Endometrial microvascular endothelial cells (primary cell): ENCODE results near the gene NLGN1. TPM values are rescaled to one million over a fixed set of nuclear protein-coding genes. Genes with fewer than 3 reads are reported as not detected.

ENCODE experiments used
- in situ Hi-C: cut with HindIII; loops from 2 replicates; pipeline ENCODE4 v1.10.0; 2017; ENCODE audit warnings: low sequenced_read_pairs, low pct_unique_long_range_greater_than_20kb; ENCODE audit errors: inconsistent ontology term
- total RNA-seq: library from RNA; depleted of rRNA; stranded (reverse); fragments of >200 nt; gene quantifications from one replicate; pipeline ENCODE4 v1.2.3, GENCODE V29; 2015; ENCODE audit errors: inconsistent ontology term

NLGN1 gene
- total RNA-seq, 1 donor from 2014 or later, result 10.3 TPM

DNA sequence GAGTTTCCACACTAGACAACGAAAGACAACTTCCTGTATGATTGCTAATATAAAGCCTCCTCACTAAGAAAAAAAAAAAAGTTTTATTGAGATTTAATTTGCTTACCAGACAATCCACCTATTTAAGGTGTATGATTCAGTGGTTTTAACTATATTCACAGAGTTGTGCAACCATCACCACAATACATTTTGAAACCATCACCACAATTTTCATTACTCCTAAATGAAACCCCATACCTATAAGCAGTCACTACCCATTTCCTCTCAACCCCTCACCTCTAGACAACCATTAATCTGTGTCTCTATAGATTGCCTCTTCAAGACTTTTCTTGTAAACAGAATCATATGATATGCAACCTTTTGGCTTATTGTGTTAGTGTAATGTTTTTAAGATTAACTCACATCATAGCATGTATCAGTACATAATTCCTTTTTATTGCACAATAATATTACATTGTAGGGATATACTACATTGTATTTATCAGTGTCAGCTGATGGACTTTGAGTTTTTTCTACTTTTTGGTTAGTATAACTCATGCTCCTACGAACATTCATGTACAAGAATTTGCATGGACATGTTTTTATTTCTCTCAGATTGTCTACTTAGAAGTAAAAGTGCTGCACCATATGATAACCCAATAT, 339.7 kb downstream of the NLGN1 start:
- in situ Hi-C loops, result no loop called here

DNA sequence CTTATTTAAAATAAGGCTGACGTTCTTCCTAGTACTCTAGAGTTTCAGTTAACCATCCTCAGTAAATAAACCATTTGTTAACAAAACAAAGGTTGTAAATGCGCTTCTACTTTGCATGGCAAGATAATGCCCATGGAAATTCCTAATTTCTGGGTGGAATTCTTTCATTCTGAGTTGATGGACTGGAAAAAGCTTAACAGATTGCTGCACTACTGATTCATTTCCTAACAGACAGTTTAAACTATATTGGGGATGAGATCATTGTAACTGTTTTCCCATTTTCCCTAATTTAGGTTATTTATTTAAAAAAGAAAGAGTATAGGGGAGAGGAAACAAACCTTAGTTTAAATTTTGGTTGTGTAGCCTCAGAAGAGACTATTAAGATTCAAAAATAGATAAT, 342.2 kb downstream of the NLGN1 start:
- in situ Hi-C loops, result no loop called here

DNA sequence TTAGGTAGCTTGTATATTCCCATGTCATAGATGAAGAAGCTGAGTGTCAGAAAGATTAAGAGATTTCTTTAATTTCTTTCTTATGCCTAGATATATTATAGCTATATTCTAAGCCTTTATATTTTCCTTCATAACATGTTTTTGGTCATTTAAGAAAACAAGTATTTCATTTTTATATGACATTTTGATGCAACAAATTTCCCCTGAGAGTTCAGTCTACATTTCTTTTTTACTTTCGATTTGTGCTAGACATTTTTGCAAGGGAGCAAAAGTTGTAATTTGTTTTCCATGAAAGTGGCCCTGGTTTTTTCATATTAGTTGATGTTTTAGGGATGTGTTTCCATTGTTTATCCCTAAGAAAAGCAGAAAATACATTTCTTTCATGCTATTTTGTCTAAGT, 344.9 kb downstream of the NLGN1 start:
- in situ Hi-C loops, result no loop called here

DNA sequence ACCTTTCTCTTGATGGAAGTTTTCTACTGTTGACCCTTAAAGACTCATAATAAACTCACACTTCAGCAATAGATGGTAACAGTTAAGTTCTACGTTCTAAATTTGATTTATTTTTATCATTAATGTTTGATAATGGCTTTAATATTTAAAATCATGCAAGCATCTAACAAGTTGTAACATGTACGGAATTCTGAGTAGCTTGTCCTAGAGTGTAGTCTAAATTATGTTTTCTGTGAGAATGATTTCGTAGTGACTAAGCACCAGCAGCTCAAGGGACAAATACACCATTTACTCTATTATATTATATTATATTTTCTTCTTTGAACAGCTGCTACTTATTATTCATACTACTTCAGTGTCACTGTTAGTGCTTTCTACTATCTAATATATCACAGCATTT, 345.6 kb downstream of the NLGN1 start:
- in situ Hi-C loops, result no loop called here

DNA sequence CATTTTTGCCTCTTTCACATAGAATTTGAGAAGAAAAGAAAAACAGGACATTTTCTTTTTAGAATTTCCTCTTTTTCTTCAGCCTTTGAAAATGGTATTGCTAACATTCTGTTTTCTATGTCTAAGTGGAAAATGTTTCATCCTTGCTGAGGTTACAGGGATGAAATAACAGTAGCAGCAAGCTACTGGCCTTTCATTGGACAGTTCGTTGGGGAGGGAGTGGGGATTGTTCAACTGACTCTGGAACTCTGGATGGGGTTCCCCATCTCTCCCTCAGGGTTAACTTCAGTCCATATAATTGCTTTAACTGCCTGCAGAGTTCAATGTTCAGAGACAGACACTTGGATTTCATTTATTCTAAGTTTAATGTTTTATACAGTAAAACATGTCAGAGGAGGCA, 346.0 kb downstream of the NLGN1 start:
- in situ Hi-C loops, result no loop called here

DNA sequence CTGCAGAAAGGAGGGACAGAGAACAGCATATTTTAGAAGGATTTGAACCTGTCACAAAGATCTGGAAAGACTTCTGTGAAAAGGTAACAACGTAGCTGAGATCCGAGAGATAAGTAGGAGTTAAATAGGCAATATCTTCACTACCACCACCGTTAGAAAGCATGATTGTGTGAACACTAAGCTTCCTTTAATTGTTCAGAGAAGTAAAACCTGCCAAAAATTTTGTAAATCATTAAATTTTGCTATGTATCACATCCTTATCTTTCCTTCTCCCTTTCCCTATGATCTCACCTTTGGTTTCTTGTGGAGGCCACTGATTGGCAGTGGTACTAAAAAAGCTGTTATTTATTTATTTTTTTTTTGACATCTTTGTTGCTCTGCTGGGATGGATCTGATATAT, 346.9 kb downstream of the NLGN1 start:
- in situ Hi-C loops, result no loop called here

DNA sequence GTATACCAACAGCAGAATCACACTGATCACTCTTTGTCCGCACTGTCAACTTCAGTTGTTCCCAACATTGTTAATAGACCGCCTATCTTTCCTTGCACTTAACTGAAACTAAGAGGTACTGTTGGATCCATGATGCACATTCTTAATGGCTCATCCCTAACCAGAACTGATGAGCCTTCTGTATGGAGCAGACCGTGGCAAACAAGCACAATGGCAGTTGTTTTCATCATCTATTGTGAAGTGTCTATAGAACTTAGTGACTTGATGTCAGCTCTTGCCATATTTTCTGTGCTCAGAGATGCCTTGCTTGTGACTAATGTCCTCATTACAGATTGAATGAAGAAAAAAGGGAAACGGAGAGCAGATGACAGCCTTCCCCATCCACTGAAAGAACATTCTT, 347.4 kb downstream of the NLGN1 start:
- in situ Hi-C loops, result no loop called here

DNA sequence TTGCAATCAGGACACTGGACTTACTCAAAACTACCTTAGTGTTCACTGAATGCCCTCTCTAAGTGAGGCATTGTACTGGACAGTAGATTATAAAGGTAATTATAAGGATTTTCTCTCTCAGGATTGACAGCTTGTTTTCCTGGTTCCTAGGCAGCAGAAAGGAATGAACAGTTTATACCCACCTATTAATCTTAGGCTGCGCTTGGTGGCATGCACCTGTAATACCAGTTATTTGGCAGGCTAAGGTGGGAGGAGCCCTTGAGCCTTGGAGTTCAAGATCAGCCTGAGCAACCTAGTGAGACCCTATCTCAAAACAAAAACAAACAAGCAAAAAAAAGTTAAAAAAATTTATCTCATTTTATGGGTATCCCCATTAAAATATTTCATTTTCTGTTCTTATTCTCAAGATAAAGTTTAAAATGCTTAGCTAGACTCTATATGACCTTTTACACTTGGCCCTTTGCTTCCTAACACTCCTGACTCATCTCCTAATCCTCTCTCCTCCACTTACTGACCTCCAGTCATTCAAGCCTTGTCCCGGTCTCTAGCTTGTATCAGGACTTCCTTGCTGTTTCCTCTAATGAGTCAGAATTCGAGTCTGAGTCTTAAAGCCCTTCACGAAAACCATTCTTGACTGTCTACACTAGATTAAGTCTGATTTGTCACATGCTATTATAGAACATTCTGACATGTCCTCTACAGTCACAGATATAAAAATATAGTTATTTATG, 348.6 kb downstream of the NLGN1 start:
- in situ Hi-C loops, result no loop called here

DNA sequence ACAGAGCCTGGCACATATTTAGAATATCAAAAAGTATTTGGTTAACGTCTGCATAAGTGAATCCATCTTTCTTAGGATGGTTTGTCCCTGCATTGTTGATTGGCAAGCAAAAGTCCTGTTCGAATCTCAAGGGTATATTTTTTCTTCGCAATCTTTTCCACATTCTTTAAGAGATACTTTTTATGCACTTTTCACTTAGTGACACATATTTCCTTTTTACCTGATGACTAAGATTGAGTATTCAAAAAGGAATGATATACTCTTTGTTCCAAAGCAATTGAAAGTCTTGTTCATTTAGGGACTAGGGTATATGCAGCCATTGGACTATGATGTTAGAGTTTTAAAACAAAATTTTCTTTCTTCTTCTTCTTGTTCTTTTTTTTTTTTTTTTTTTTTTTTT, 349.9 kb downstream of the NLGN1 start:
- in situ Hi-C loops, result no loop called here

DNA sequence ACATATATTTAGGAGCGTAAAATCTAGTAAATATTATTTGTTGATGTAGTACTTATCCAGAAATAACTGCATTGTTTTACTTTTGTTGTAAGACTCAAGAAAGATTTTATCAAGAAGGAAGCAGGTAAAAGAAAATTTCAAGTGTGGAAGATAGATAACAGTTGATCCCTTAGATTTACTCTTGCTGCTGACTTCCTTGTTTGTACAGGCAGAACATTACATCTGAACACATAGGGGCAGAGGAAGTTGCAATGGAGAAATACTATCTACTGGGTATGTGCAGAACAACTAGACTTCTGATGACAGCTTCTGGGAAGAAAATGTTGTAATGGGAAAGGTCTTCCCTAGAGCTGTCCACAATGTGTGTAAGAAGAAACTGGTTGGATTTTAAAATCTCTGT, 350.6 kb downstream of the NLGN1 start:
- in situ Hi-C loops, result no loop called here

DNA sequence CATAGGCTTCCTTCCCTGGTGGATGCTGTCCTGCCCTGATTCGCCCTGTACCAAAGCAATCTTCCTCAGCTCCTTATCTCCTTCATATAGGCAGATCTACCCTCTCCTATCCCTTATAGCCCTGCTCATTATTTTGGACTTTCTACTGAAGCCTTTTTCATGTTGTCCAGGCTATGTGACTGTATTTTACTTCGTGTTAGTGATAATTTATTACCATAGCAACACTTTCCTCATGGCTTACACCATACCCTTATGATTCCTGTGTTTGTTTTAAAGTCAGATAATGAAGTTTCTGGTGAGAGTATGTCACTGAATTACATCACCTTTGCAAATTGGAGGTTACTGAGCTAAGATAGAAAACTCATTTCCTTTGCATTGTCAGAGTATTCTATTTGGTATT, 352.6 kb downstream of the NLGN1 start:
- in situ Hi-C loops, result no loop called here

DNA sequence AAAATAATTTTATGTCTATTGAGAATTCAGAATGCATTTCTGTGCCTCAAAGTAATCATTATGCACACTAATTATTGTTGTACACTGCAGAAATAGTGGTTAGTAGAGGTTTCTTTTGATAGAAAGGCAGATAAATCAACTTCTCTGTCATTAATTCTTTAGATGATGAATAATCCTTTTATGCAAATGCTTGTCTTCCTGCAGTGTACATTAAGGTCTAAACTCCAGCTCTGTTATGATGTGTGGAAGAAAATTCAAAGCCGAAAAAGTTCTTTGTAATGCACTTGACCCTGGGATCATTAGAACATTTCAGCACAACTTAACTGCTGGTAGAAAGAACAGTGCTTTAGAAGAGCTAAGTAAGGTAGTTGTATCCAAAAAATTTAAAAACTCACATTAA, 353.0 kb downstream of the NLGN1 start:
- in situ Hi-C loops, result no loop called here

DNA sequence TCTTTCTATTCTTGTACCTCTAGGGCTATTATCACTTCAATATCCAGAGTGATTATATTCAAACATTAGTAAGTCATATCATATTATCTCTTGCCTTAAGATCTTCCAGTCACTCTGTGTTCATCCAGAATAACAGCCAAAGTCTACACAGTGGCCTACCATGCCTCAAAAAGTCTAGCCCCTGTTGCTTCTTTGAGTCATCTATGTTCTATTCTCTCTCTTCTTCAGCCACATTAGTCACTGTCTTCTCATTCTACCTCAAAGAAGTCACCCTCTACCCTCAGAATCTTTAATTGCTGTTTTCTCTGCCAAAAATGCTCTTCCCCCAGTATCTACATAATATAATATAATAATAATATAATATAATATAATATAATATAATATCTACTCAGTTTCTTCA, 356.0 kb downstream of the NLGN1 start:
- in situ Hi-C loops, result no loop called here

DNA sequence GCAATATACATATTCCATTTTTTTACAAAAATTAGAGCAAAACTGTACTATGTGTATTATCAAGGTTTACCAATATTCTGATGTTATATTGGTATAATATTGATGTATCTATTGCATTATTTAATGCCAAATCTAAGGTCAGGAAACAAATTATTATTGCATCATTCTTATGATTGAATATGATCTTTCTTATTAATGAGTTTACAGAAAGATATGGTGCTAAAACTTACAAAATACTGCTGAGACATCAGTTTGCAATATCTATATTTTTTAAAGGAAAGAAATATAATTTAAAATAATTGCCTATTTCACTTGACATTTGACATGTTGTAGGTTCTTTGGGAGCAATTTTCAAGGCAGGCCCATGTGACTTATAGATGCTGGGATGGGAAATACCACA, 357.6 kb downstream of the NLGN1 start:
- in situ Hi-C loops, result no loop called here

DNA sequence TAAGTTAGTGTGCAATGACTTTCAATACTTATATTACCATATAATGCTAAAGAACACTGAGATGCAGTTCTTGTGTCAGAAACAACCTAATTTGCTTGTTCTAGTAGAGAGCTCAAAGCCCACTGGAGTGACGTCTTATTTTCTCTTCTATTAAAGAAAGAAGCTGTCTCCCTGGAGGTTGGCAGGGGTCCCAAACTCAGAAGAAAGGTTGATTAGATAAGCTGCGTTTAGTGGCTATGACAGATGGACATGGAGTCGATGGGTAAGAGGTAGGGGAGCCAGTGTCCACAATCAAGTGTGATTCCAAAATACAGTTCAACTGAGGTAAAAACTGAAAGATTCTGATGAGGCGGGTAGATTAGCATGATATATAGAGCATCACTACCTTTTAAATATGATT, 363.6 kb downstream of the NLGN1 start:
- in situ Hi-C loops, result no loop called here

DNA sequence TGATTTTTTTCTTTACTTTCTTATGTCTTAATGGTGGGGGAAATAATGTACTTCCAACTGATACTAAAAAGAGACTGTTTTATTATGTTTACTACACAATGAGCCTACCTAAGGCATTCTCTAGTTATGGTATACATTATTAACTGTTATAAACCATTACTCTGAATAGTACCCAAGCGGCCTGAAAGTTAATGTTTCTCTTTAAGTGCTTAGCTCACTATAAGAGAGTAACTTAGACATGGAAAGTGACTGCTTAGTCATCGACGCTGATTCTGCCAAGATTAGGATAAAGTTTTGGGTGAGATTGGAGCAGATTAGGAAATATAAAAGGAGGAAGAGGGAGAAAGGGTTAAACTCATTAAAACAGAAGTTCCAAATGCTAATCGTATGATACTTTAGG, 365.0 kb downstream of the NLGN1 start:
- in situ Hi-C loops, result no loop called here

DNA sequence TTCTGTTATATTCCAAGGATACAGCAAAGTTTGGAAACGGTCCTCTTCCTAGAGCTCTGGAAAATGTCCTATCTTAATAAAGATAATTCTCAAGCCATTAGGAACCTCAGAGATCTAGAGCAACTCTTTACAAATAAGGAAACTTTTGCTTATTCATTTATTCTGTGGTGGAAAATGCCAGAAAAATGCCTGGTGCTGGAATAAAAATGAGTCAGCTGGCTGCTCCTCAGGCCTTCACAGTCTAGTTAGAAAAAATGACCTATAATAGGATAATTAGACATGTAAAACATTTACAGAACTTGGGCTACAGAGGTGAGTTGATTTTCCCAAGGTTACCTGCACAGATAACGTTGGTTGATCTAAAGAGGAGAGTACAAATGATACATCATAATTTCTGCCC, 372.5 kb downstream of the NLGN1 start:
- in situ Hi-C loops, result no loop called here

DNA sequence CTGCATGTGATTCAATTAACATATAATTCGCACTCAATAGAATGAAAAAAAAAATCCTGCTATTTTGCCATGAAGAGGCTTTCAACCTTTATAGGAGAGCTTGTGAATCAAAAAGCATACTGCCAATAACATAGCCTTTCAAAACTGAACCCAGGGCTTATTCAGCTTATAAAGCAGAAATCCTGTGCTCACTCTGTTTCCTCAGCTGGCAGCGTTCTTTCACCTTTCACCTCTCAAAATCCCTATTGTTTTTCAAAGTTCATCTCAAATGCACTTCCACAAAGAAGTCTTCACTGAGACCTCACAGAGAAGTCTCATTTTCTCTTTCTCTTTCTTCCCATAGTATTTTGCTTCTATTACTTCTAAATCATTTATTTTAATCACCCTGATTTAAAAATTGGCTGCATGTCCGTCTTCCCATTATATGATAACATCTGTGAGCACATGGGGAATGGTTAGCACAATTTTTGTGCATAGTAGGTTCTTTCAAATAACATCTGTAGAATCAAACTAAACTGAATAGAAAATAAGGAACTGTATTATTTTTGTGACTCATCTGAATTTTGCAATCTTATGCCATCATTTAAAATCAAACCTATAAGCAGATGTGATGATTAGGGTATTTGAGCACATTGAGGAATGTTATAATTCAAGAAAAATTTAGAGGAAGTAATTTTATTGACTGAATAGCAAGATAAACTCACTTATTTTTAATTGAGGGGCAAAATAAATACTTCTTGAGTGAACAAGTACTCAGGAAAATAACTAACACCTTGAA, 373.4 kb downstream of the NLGN1 start:
- in situ Hi-C loops, result no loop called here

DNA sequence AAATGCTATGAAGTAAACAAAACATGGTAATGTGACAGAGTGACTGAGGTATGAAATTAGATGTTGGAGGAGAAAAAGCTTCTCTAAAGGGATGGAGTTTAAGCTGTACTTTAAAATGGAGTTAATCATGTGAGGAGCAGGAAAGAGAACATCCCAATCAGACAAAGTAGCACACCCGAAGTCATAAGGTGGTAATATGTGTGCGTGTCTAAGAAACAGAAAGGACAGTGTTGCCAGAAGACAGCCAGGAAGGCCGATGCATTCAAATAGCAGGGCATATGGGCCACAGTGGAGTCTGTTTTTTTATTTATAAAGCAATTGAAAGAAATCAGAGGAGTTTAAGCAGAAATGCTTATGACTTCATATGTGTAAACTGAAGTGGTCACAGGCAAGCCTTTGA, 376.3 kb downstream of the NLGN1 start:
- in situ Hi-C loops, result no loop called here

DNA sequence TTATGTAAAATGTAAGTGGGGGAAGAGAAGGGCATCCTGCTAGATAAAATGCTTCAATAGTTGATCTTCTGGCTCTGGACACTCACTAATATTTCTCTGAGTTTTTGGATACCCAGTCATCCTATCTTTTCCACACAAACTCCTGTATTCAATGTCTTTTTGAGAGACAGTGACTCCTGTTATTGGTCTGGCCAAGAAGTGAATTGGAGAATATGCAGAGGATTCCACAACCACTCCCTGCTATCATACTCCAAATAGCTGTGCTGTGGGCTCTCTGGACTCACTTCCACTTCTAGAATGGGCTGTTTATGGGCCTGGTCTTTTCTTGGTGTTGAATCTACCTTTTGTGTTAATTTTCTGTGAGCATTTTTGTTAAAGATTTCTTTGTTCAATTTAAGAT, 376.8 kb downstream of the NLGN1 start:
- in situ Hi-C loops, result no loop called here
